Astrocyte of the cerebellum (primary cell): ENCODE results near the gene MTHFD1L.

Experiments
- DNase-seq: peaks from one replicate; pipeline ENCODE4 v3.0.0-alpha.2; 2011; ENCODE audit warnings: low read depth
- H3K4me3 ChIP-seq: 2 replicates; pipeline ENCODE4 v1.5.1; 2011; ENCODE audit warnings: mild to moderate bottlenecking, low read depth, low read length, moderate library complexity
- CTCF ChIP-seq: IDR thresholded peaks from 2 replicates; pipeline ENCODE4 v1.5.1; 2012; ENCODE audit warnings: low read length, low read depth, moderate library complexity, mild to moderate bottlenecking; ENCODE audit errors: missing control alignments
- in situ Hi-C: cut with HindIII; loops from 2 replicates; pipeline ENCODE4 v1.10.0; 2017; ENCODE audit warnings: low sequenced_read_pairs

Gene MTHFD1L

GRCh38 chr6:150907383-150907782 lies 41.9 kb downstream of the MTHFD1L start:
- no peak overlapping the region for H3K4me3 ChIP-seq
- in situ Hi-C loops = no loop called here
- TF ChIP-seq CTCF = no peak
- DNase-seq = no peak

- no peak overlapping the region for H3K4me3 ChIP-seq
- DNase-seq = no peak
- in situ Hi-C loops = no loop called here
- no peak for TF ChIP-seq CTCF
Measured at GRCh38 chr6:150908901-150909300, 43.4 kb downstream of the MTHFD1L start.

GRCh38 chr6:150910561-150910960 lies 45.1 kb downstream of the MTHFD1L start:
- in situ Hi-C loops = no loop called here
- no peak for TF ChIP-seq CTCF
- no peak overlapping the region for H3K4me3 ChIP-seq
- DNase-seq = no peak

- no peak for DNase-seq
- in situ Hi-C loops = no loop called here
- TF ChIP-seq CTCF = no peak
- no peak overlapping the region for H3K4me3 ChIP-seq
Measured at GRCh38 chr6:150914372-150914771, 48.9 kb downstream of the MTHFD1L start.

- DNase-seq = no peak
- TF ChIP-seq CTCF = no peak
- H3K4me3 ChIP-seq = no peak overlapping the region
- in situ Hi-C loops = no loop called here
Measured at GRCh38 chr6:150915131-150915879, 49.8 kb downstream of the MTHFD1L start.

GRCh38 chr6:150915880-150916265 lies 50.4 kb downstream of the MTHFD1L start:
- in situ Hi-C loops = no loop called here
- no peak for TF ChIP-seq CTCF
- no peak for DNase-seq
- no peak overlapping the region for H3K4me3 ChIP-seq
